Effector memory CD8-positive, alpha-beta T cell (primary cell): ENCODE measurements around the gene COX7A2.

ENCODE experiments used
- ATAC-seq: fragments of 150-1000 bp; cut with Tn5 transposase; replicated peaks from 2 replicates; pipeline ENCODE4 v1.10.0; 2021; ENCODE audit warnings: mild to moderate bottlenecking, moderate library complexity
- DNase-seq, 3 experiments: peaks; one replicate each; pipeline ENCODE4 v3.0.0; 2021
- H3K27ac Mint-ChIP-seq, 2 donors: one replicate each; pipeline ENCODE4 v1.8.0; 2022; ENCODE audit warnings: mild to moderate bottlenecking in 2 of 2, mixed read lengths in 2 of 2, moderate library complexity in 2 of 2
- H3K27me3 Mint-ChIP-seq, 2 donors: one replicate each; pipeline ENCODE4 v1.8.0; 2022; ENCODE audit warnings: mixed read lengths in 2 of 2
- H3K36me3 Mint-ChIP-seq: one replicate; pipeline ENCODE4 v1.8.0; 2022; ENCODE audit warnings: mild to moderate bottlenecking, moderate library complexity, mixed read lengths; ENCODE audit not compliant: insufficient read depth
- H3K4me1 Mint-ChIP-seq, 2 donors: one replicate each; pipeline ENCODE4 v1.8.0; 2022; ENCODE audit warnings: low read depth in 2 of 2, mixed read lengths in 2 of 2
- H3K4me3 Mint-ChIP-seq, 2 donors: one replicate each; pipeline ENCODE4 v1.8.0; 2022; ENCODE audit warnings: mild to moderate bottlenecking in 2 of 2, mixed read lengths in 2 of 2, moderate library complexity in 2 of 2
- H3K9me3 Mint-ChIP-seq, 2 donors: one replicate each; pipeline ENCODE4 v1.8.0; 2022; ENCODE audit warnings: mixed read lengths in 2 of 2

Gene COX7A2

GRCh38 chr6:75208298-75209183, 35.1 kb downstream of the COX7A2 start:
- H3K4me3 Mint-ChIP-seq, result peak overlapping the region; percentile 69 to 76
- H3K27me3 Mint-ChIP-seq, result peaks cover 81 to 90% of the 10 kb centered on the region in 2 donors
- peaks cover 49 to 55% of the 10 kb centered on the region in 2 donors for H3K4me1 Mint-ChIP-seq
- DNase-seq (peak; percentile 77 to 82 (median 78)), ATAC-seq (peak; percentile 85)
- H3K36me3 Mint-ChIP-seq, result peaks cover 16% of the 10 kb centered on the region
- H3K9me3 Mint-ChIP-seq, result no peaks in the 10 kb centered on the region
- H3K27ac Mint-ChIP-seq, result peak overlapping the region; percentile 49 to 63

GRCh38 chr6:75206576-75207342, 36.8 kb downstream of the COX7A2 start:
- no peak overlapping the region for H3K27ac Mint-ChIP-seq
- ATAC-seq, result no peak
- DNase-seq, result no peak
- peak overlapping the region; percentile 69 to 76 for H3K4me3 Mint-ChIP-seq
- peaks cover 55 to 60% of the 10 kb centered on the region in 2 donors for H3K4me1 Mint-ChIP-seq
- peaks cover 16% of the 10 kb centered on the region for H3K36me3 Mint-ChIP-seq
- H3K9me3 Mint-ChIP-seq, result no peaks in the 10 kb centered on the region
- H3K27me3 Mint-ChIP-seq, result peaks cover 91 to 94% of the 10 kb centered on the region in 2 donors

- DNase-seq (no peak), ATAC-seq (no peak)
- Mint-ChIP-seq H3K36me3 (peaks cover 16% of the 10 kb centered on the region), H3K9me3 (no peaks in the 10 kb centered on the region), H3K4me1 (peaks cover 53 to 56% of the 10 kb centered on the region in 2 donors), H3K4me3 (peak within 1 kb of the TSS; percentile 69 to 76), H3K27ac (no peak within 1 kb of the TSS), H3K27me3 (peaks cover 91 to 94% of the 10 kb centered on the region in 2 donors)
Observed at GRCh38 chr6:75205776-75206575, 37.6 kb downstream of the COX7A2 start, which contains the start of gene COL12A1. Gene COL12A1 (minus strand): TSS chr6:75206053. CDS start chr6:75202792, 3,261 bp downstream.

- Mint-ChIP-seq H3K36me3 (peaks cover 16% of the 10 kb centered on the region), H3K27ac (no peak overlapping the region), H3K4me1 (peaks cover 53 to 56% of the 10 kb centered on the region in 2 donors), H3K4me3 (peak overlapping the region; percentile 69 to 76), H3K9me3 (no peaks in the 10 kb centered on the region), H3K27me3 (peaks cover 89 to 91% of the 10 kb centered on the region in 2 donors)
- DNase-seq, result peak in 1 of 3 experiments; percentile 3
- peak; percentile 8 for ATAC-seq
Observed at GRCh38 chr6:75204959-75205775, 38.4 kb downstream of the COX7A2 start.

- H3K27ac Mint-ChIP-seq, result no peak overlapping the region
- H3K4me1 Mint-ChIP-seq, result peaks cover 53 to 56% of the 10 kb centered on the region in 2 donors
- peaks cover 85 to 91% of the 10 kb centered on the region in 2 donors for H3K27me3 Mint-ChIP-seq
- H3K36me3 Mint-ChIP-seq, result peaks cover 16% of the 10 kb centered on the region
- no peak for ATAC-seq
- no peaks in the 10 kb centered on the region for H3K9me3 Mint-ChIP-seq
- peak overlapping the region; percentile 69 to 76 for H3K4me3 Mint-ChIP-seq
- DNase-seq, result no peak
Observed at GRCh38 chr6:75204217-75204958, 39.2 kb downstream of the COX7A2 start.

GRCh38 chr6:75203721-75204120, 39.9 kb downstream of the COX7A2 start:
- H3K27me3 Mint-ChIP-seq, result peaks cover 78 to 85% of the 10 kb centered on the region in 2 donors
- H3K27ac Mint-ChIP-seq, result no peak overlapping the region
- ATAC-seq, result no peak
- no peak for DNase-seq
- no peak overlapping the region for H3K4me3 Mint-ChIP-seq
- H3K9me3 Mint-ChIP-seq, result no peaks in the 10 kb centered on the region
- peaks cover 14% of the 10 kb centered on the region for H3K36me3 Mint-ChIP-seq
- H3K4me1 Mint-ChIP-seq, result peaks cover 48 to 51% of the 10 kb centered on the region in 2 donors

- no peaks in the 10 kb centered on the region for H3K9me3 Mint-ChIP-seq
- peaks cover 4% of the 10 kb centered on the region for H3K36me3 Mint-ChIP-seq
- DNase-seq (no peak), ATAC-seq (no peak)
- peaks cover 39 to 41% of the 10 kb centered on the region in 2 donors for H3K4me1 Mint-ChIP-seq
- H3K27ac Mint-ChIP-seq, result no peak overlapping the region
- H3K27me3 Mint-ChIP-seq, result peaks cover 68 to 75% of the 10 kb centered on the region in 2 donors
- H3K4me3 Mint-ChIP-seq, result no peak overlapping the region
Observed at GRCh38 chr6:75202676-75203131, 40.9 kb downstream of the COX7A2 start.

- no peaks in the 10 kb centered on the region for H3K36me3 Mint-ChIP-seq
- DNase-seq (no peak), ATAC-seq (no peak)
- H3K9me3 Mint-ChIP-seq, result no peaks in the 10 kb centered on the region
- H3K4me3 Mint-ChIP-seq, result peak overlapping the region in 1 of 2 donors; percentile 30
- peaks cover 33 to 35% of the 10 kb centered on the region in 2 donors for H3K4me1 Mint-ChIP-seq
- peaks cover 62 to 68% of the 10 kb centered on the region in 2 donors for H3K27me3 Mint-ChIP-seq
- no peak overlapping the region for H3K27ac Mint-ChIP-seq
Observed at GRCh38 chr6:75201901-75202672, 41.5 kb downstream of the COX7A2 start.

GRCh38 chr6:75201021-75201420, 42.6 kb downstream of the COX7A2 start:
- Mint-ChIP-seq H3K9me3 (no peaks in the 10 kb centered on the region), H3K27me3 (peaks cover 51 to 58% of the 10 kb centered on the region in 2 donors), H3K4me1 (peaks cover 25 to 26% of the 10 kb centered on the region in 2 donors), H3K4me3 (no peak overlapping the region), H3K36me3 (no peaks in the 10 kb centered on the region), H3K27ac (no peak overlapping the region)
- no peak for ATAC-seq
- no peak for DNase-seq

- ATAC-seq (no peak), DNase-seq (no peak)
- H3K27ac Mint-ChIP-seq, result no peak overlapping the region
- peaks cover 40 to 46% of the 10 kb centered on the region in 2 donors for H3K27me3 Mint-ChIP-seq
- H3K36me3 Mint-ChIP-seq, result no peaks in the 10 kb centered on the region
- peaks cover 14 to 15% of the 10 kb centered on the region in 2 donors for H3K4me1 Mint-ChIP-seq
- H3K9me3 Mint-ChIP-seq, result no peaks in the 10 kb centered on the region
- H3K4me3 Mint-ChIP-seq, result no peak overlapping the region
Observed at GRCh38 chr6:75199889-75200288, 43.7 kb downstream of the COX7A2 start.

- H3K27me3 Mint-ChIP-seq, result peaks cover 3 to 9% of the 10 kb centered on the region in 2 donors
- no peaks in the 10 kb centered on the region for H3K4me1 Mint-ChIP-seq
- no peaks in the 10 kb centered on the region for H3K36me3 Mint-ChIP-seq
- no peaks in the 10 kb centered on the region for H3K9me3 Mint-ChIP-seq
- H3K4me3 Mint-ChIP-seq, result no peak overlapping the region
- H3K27ac Mint-ChIP-seq, result no peak overlapping the region
- DNase-seq (no peak), ATAC-seq (no peak)
Observed at GRCh38 chr6:75196081-75196687, 47.4 kb downstream of the COX7A2 start.
